NCI-H1105 treated with DMSO at 0.1 percent for 48 hours (cell line): ENCODE results near the gene AP5B1.

Experiments
- DNase-seq: peaks from one replicate; lab custom pipeline; 2025; lab: John Stamatoyannopoulos, UW

AP5B1 gene

GRCh38 chr11:65801153-65801987, 20.6 kb upstream of the AP5B1 start:
- DNase-seq, result no peak

GRCh38 chr11:65798882-65799281, 18.1 kb upstream of the AP5B1 start:
- no peak for DNase-seq

DNA sequence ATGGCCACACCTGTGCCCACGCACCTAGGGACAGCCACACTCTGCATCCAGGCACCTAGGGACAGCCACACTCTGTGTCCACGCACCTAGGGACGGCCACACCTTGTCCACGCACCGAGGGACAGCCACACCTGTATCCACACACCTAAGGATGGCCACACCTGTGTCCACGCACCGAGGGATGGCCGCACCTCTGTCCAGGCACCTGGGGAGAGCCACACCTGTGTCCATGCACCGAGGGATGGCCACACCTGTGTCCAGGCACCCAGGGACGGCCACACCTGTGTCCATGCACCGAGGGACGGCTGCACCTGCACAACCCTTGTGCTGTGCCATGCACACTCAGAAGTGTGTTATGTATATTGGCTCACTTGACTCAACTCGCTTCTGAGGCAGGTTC, 16.9 kb upstream of the AP5B1 start:
- DNase-seq, result no peak

DNA sequence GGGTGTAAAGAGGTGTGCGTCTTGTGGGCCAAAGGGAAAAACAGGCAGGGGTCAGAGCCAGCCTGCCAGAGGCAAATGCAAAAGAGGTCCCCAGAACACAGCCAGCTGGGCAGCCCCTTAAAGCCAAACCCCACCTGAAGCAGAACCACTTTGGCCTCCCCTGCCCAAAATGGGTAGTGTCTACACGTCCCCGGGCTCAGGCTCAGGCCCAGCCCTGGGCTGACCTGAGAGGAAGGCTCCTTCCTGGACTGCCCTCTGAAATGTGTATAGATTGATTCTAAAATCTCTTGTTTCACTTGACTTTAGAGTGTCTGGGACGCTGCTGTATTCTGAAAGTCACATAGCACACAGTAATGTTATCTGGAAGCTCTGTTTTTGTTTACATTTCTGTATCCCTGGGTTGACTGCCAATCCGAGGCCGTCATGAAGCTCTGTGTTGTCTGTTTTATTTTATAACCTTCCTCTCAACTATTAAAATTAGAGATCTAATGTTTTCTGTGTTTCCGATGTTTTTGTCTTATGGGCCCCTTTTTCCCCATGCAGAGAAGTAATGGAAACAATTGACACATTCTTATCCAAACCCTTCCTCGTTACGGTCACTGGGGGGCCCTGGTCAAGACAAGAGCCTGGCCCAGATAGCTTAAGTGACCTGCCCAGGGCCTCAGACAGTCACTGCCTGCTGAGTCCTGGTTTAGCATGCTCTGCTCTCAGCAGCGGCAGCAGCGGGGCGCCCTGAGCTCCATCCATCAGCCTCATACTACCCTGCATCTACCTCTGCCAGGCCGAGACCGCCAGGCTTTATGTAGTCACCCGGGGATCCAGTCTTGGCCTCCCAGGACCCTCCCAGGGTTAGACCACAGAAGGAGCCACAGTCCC, 16.2 kb upstream of the AP5B1 start:
- no peak for DNase-seq

DNA sequence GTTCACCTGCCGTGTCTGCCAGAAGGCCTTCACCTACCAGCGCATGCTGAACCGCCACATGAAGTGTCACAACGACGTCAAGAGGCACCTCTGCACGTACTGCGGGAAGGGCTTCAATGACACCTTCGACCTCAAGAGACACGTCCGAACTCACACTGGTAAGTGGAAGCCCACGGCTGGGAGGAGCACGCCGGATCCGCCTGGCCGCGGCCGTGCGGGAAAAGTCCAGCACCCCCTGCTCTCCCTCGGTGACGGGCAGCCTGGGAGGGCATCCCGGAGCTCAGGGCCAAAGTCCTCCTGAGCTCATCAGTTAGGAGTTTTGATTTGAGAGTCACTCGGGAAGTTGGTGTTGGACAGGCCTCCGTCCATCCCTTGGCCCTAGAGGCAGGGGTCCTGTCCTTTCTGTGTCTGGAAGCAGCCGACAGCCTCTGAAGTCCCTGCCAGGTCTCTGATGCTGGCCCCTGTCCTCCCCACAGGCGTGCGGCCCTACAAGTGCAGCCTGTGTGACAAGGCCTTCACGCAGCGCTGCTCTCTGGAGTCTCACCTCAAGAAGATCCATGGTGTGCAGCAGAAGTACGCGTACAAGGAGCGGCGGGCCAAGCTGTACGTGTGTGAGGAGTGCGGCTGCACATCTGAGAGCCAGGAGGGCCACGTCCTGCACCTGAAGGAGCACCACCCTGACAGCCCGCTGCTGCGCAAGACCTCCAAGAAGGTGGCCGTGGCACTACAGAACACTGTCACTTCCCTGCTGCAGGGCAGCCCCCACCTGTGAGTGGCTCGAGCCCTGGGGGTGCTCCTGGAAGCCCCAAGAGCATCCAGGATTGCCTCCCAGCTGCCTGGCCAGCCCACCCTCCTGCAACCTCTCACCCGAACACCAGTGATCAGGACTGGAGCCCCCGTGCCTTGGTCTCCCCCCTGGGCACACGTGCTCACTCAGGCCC, 14.1 kb upstream of the AP5B1 start:
- no peak for DNase-seq

- peak; percentile 32 for DNase-seq
Observed at GRCh38 chr11:65793625-65794400, 13.0 kb upstream of the AP5B1 start.

DNA sequence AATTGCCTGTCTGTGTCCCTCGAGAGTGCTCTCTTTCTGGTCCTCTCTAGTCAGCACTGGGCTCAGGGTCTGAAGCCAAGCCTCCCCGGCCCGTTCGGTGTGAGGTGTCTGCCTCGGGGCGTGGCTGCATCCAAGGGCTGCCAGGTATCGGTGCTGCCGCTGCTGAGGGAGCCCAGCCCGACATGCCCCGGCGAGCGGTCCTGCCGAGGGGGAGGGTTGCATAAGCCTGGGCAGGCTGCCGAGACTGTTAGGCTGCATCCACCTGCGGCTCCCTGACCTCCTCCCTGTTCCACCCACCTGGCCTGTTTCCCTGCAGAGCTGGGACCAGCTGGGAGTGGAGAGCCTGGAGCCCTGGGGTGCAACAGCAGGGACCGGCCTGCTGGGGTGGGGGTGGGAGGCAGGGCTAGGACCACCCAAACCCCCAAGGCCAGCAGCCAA, 12.4 kb upstream of the AP5B1 start:
- peak; percentile 87 for DNase-seq

- no peak for DNase-seq
Observed at GRCh38 chr11:65792456-65792855, 11.7 kb upstream of the AP5B1 start.

DNA sequence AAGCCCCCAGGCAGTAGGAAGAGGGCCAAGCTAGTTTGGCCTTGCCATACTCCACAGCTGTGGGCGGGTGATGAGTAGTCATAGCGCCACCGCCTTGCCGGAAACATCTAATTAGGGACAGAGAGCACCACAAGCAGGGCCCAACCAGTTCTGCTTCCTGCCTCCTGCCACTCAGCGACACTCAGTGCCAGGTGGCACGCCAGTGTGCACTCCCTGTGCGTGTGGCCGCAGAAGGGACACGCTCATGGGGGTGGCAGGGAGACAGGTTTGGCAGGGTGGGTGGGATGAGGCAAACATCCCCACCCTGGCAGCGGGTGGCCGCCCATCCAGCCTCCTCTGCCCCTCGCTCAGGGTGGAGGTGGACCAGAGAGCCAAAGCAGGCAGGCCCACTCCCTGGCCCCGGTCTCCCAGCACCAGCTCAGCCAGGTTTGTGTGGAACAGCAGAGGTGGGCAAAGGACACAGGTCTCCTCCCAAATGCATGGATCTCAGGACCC, 11.0 kb upstream of the AP5B1 start:
- peak; percentile 5 for DNase-seq

DNA sequence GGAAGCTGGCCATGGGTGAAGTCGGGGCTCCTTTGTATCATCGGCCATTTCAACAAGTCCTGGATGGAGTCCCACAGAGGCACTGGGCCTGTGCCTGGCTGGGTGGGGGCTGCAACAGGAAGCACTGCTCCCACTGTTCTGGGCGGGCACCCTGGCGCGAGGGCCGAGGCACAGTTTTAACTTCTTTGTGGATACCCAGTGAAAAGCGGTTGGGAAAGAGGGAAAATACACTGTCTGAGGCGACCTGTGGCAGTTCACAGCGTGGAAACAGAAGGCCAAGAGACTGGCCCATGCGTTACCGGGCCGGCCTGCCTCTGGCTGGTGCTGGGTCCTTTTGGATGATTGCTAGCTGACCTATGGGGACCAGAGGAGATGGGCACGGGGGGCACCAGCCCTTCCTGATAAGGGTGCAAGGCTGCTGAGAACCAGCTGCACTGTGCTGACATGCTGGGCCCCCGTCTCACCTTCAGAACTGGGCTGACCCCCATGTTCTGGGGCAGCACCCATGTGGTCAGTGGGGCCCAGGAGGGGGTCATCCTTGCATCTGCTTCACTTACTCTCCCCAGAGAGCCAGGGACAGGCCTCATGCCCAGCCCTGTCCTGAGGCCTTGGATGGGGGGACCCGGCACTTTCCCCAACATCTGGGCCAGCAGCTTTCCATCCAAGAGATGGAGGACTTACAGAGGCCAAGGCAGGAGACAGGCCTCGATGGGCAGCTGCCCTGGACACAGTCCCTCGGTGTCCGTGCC, 10.3 kb upstream of the AP5B1 start:
- no peak for DNase-seq

GRCh38 chr11:65790104-65790901, 9.5 kb upstream of the AP5B1 start:
- no peak for DNase-seq

GRCh38 chr11:65789230-65790103, 8.7 kb upstream of the AP5B1 start:
- no peak for DNase-seq

DNA sequence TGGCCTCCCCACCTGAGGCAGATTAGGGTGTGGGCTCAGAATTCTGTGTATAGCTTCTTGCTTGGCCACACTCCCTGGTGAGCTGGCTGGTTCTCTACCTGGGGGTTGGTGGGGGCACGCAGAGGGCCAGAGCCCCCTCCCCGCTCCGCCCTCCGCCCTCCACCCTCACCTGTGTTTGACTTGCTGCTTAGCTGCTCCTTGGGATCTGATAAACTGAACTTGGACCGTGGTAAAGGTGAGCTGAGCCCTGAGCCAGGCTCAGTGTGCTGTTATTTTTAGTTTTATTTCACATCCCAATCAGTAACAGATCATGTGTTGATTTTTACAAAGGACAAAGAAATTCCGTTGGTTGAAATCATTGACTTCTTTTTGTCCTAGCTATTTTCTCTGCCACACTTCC, 8.0 kb upstream of the AP5B1 start:
- DNase-seq, result no peak

DNA sequence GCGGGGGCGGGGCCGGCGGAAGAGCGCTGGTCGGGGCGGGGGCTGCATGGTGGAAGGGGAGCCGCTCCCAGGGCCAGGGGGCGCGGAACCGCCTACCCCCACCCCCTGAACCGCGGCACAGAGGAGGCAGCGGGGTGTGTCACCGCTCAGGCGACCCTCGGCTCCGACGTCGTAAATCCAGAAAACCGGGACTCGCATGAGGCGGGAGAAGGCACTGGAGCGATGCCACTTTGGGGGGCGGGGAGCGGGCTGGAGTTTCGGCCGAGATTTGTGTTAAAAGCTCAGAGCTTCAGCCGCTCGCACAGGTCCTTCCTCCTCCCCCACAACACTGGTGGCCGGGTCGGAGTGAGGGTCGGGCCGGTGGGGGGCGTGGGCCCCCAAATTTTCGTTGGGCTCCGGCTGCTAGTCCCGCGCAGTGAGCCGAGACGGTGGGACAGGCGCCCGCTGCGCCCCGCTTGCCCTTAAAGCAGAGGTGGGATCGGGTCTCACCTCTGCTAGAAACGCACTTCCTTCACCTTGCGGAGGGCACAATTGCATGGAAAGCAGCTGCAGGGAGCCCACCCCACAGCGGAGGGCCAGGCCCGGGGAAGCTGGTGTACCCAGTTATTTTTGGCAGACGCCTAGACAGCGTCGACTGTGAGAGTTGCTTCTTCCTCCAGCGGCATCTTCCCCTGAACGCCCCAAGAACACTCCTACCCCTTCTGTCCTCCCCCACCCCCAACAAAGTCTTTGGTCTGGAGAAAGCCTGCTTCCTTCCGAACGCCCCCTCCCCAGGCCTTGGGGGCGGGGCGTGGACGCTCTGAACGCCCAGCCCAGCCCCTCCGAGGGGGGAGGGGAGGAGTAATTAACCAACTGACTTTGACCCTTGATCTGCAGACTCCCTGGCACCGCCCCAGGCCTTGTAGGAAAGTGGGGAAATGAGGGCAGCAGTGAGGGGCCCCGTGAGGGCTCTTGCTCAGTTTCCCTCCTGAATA, 7.2 kb upstream of the AP5B1 start:
- peak; percentile 18 for DNase-seq

DNA sequence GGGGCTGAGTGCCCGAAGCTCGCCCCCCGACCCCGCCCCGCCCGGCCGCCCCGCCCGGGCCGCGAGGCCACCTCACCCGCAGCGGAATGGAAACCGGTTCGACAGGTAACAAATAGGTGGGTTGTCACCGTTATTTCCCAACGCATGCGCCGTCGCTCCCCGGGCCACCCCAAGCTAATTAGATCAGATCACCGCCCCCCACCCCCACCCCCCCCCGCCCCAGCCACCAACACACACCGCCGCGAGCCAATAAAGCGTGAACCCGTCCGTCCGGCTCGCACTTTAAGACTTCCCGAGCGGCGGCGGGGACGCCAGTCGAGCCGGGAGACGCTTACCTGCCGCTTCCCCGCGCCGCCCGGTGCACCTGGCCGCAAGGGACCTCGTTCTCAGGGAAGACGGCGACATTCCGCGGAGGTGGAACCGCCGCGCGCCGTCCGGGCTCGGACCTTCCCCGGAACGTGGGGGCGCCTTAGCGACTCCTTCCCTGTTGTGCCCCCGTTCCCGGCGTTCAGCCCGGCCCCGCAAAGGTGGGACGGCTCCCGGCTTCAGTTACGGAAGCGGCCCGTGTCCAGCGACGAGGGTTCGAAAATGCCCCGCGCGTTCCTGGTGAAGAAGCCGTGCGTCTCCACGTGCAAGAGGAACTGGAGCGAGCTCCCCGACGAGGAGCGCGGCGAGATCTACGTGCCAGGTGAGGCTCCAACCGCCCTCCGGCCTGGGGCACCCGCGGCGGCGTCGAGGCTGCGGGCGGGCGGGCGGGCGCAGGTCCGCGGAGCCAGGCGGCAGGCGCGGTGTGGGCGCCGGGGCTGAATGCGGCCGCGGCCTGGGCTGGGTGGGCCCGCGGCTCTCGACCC, 6.2 kb upstream of the AP5B1 start, which contains the start of gene OVOL1:
Gene OVOL1 (plus strand): TSS at position 278 of the 851 bp plus-strand sequence. CDS start 311 bp downstream, at position 589.
- peak; percentile 60 for DNase-seq
